Panc1 (cell line): ENCODE measurements around the gene ITPRID2.

Experiments used
- CTCF ChIP-seq: fragments of 450-650 bp; IDR thresholded peaks from 2 replicates; pipeline ENCODE4 v1.5.1; 2017; ENCODE audit warnings: mild to moderate bottlenecking
- POLR2AphosphoS5 ChIP-seq: IDR thresholded peaks from 2 replicates; pipeline ENCODE4 v1.6.1; 2012; ENCODE audit warnings: mild to moderate bottlenecking, low read depth, low read length, moderate library complexity

DNA sequence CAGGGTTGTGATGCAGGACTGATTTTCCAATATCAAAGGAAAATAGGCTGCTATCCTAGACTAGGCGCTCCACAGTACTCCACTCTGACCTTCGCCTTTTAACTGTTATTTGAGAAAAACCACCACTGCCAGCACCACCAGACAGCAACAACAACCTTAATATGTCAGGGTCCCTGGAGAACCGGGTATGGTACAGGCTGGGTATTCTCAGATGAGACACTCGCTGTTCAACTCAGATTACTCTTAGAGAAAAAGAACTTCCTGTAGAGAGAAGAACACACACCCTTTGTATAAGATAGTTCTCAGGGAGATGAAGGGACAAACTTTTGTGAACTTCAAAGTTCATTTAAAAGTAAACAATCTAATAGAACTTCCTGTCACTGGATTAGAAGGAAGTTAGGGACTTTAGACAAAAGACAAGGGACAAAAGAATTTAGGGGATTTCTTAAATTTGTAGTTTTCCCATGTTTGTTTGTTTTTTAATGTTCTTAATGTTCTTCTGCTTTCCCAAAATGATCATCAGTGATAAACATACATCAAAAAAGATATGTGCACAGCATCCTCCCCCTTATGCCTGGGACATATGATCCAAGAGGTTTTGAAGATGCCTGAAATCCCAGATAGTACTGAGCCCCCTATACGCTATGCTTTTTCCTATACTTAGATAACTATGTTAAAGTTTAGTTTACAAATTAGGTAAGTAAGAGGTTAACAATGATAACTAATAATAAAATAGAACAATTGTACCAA, 52.8 kb downstream of the ITPRID2 start:
- TF ChIP-seq CTCF (no peak), POLR2AphosphoS5 (no peak)
